Measurements from ENCODE around the gene SRSF1.
"Not testable (repeated sequence)": the region's sequence is repeated elsewhere in the genome, so short reads cannot be mapped to it uniquely, and the experiment has no call there.

The SRSF1 gene

GRCh38 chr17:58046239-58047094, 39.4 kb upstream of the SRSF1 start:
- H3K36me3 ChIP-seq (ENCODE audit: low read depth): no peaks in the 10 kb centered on the region
- no peak for ATAC-seq (ENCODE audit: low read depth)

GRCh38 chr17:58044256-58044655, 37.2 kb upstream of the SRSF1 start:
- not testable (repeated sequence) for H3K9me3 ChIP-seq (ENCODE audit: severe bottlenecking); H3K4me3 ChIP-seq (ENCODE audit: severe bottlenecking); H3K27me3 ChIP-seq (ENCODE audit: insufficient read depth, poor library complexity, severe bottlenecking); DNase-seq (ENCODE audit: low spot score); ATAC-seq (ENCODE audit: low read depth); H3K36me3 ChIP-seq (ENCODE audit: low read depth); H3K4me1 ChIP-seq (ENCODE audit: insufficient read depth, poor library complexity, severe bottlenecking); H3K27ac ChIP-seq (ENCODE audit: poor library complexity, severe bottlenecking)

More at GRCh38 chr17:58046239-58047094, 39.4 kb upstream of the SRSF1 start:
- DNase-seq (ENCODE audit: low spot score): no peak
- Histone ChIP-seq H3K4me1 (ENCODE audit: insufficient read depth, poor library complexity, severe bottlenecking) (no peaks in the 10 kb centered on the region), H3K27ac (ENCODE audit: poor library complexity, severe bottlenecking) (no peak overlapping the region), H3K27me3 (ENCODE audit: insufficient read depth, poor library complexity, severe bottlenecking) (no peaks in the 10 kb centered on the region), H3K4me3 (ENCODE audit: severe bottlenecking) (no peak overlapping the region), H3K9me3 (ENCODE audit: severe bottlenecking) (no peaks in the 10 kb centered on the region)
- no peak for TF ChIP-seq CTCF (IDR thresholded peaks at IDR 0.05; ENCODE audit: poor library complexity, severe bottlenecking)

GRCh38 chr17:58043221-58044181, 36.5 kb upstream of the SRSF1 start:
- H3K27ac ChIP-seq (ENCODE audit: poor library complexity, severe bottlenecking): no peak overlapping the region

GRCh38 chr17:58041161-58041560, 34.1 kb upstream of the SRSF1 start:
- DNase-seq (ENCODE audit: low spot score): no peak
- no peaks in the 10 kb centered on the region for H3K4me1 ChIP-seq (ENCODE audit: insufficient read depth, poor library complexity, severe bottlenecking)
- no peak overlapping the region for H3K4me3 ChIP-seq (ENCODE audit: severe bottlenecking)
- TF ChIP-seq CTCF (IDR thresholded peaks at IDR 0.05; ENCODE audit: poor library complexity, severe bottlenecking): no peak
- no peak overlapping the region for H3K27ac ChIP-seq (ENCODE audit: poor library complexity, severe bottlenecking)
- no peaks in the 10 kb centered on the region for H3K27me3 ChIP-seq (ENCODE audit: insufficient read depth, poor library complexity, severe bottlenecking)
- no peaks in the 10 kb centered on the region for H3K36me3 ChIP-seq (ENCODE audit: low read depth)
- no peaks in the 10 kb centered on the region for H3K9me3 ChIP-seq (ENCODE audit: severe bottlenecking)
- no peak for ATAC-seq (ENCODE audit: low read depth)

More at GRCh38 chr17:58043221-58044181, 36.5 kb upstream of the SRSF1 start:
- no peak for TF ChIP-seq CTCF (IDR thresholded peaks at IDR 0.05; ENCODE audit: poor library complexity, severe bottlenecking)
- no peaks in the 10 kb centered on the region for H3K4me1 ChIP-seq (ENCODE audit: insufficient read depth, poor library complexity, severe bottlenecking)
- no peak for ATAC-seq (ENCODE audit: low read depth)
- H3K9me3 ChIP-seq (ENCODE audit: severe bottlenecking): no peaks in the 10 kb centered on the region
- DNase-seq (ENCODE audit: low spot score): no peak
- H3K36me3 ChIP-seq (ENCODE audit: low read depth): no peaks in the 10 kb centered on the region
- H3K27me3 ChIP-seq (ENCODE audit: insufficient read depth, poor library complexity, severe bottlenecking): no peaks in the 10 kb centered on the region
- no peak overlapping the region for H3K4me3 ChIP-seq (ENCODE audit: severe bottlenecking)

- DNase-seq (ENCODE audit: low spot score) (no peak), ATAC-seq (ENCODE audit: low read depth) (no peak)
- TF ChIP-seq CTCF (IDR thresholded peaks at IDR 0.05; ENCODE audit: poor library complexity, severe bottlenecking): no peak
- Histone ChIP-seq H3K9me3 (ENCODE audit: severe bottlenecking) (no peaks in the 10 kb centered on the region), H3K27me3 (ENCODE audit: insufficient read depth, poor library complexity, severe bottlenecking) (no peaks in the 10 kb centered on the region), H3K27ac (ENCODE audit: poor library complexity, severe bottlenecking) (no peak overlapping the region), H3K4me1 (ENCODE audit: insufficient read depth, poor library complexity, severe bottlenecking) (no peaks in the 10 kb centered on the region), H3K4me3 (ENCODE audit: severe bottlenecking) (no peak overlapping the region), H3K36me3 (ENCODE audit: low read depth) (no peaks in the 10 kb centered on the region)
Measured at GRCh38 chr17:58040386-58040785, 33.3 kb upstream of the SRSF1 start.

All from RWPE2 (cell line).